Upper lobe of left lung (tissue), 6 donors: ENCODE measurements around the gene TLN1. TPM values are rescaled to one million over a fixed set of nuclear protein-coding genes. Genes with fewer than 3 reads are reported as not detected.

Source experiments
- ATAC-seq, 2 donors: fragments of 200-7000 bp; cut with Tn5 transposase; one replicate each; pipeline ENCODE4 v1.9.1; 2022; ENCODE audit warnings: mild to moderate bottlenecking in 2 of 2, moderate library complexity in 2 of 2; ENCODE audit not compliant: low FRiP score in 2 of 2
- DNase-seq, 2 donors: peaks; one replicate each; pipeline ENCODE4 v3.0.0-alpha.2; 2019 to 2020
- H3K27ac ChIP-seq, 4 donors: fragments of 200-600 bp; sonication (generic); one replicate each; pipeline ENCODE4 v1.5.1; 2016 to 2019
- H3K27me3 ChIP-seq, 4 donors: fragments of 200-600 bp; sonication (generic); one replicate each; pipeline ENCODE4 v1.5.1; 2017 to 2019
- H3K36me3 ChIP-seq, 4 donors: fragments of 200-600 bp; sonication (generic); one replicate each; pipeline ENCODE4 v1.5.1; 2016 to 2019
- H3K4me1 ChIP-seq, 4 donors: fragments of 200-600 bp; sonication (generic); one replicate each; pipeline ENCODE4 v1.5.1; 2018 to 2019
- H3K4me3 ChIP-seq, 4 donors: fragments of 200-600 bp; sonication (generic); one replicate each; pipeline ENCODE4 v1.5.1; 2017 to 2019; ENCODE audit warnings: mild to moderate bottlenecking in 2 of 4, moderate library complexity in 1 of 4
- H3K9me3 ChIP-seq, 4 donors: fragments of 200-600 bp; sonication (generic); one replicate each; pipeline ENCODE4 v1.5.1; 2018 to 2019
- EP300 ChIP-seq, 4 donors: sonication (generic); formaldehyde crosslinking; IDR thresholded peaks; one replicate each; pipeline ENCODE4 v1.5.1; 2017; ENCODE audit warnings: antibody characterized with exemption in 4 of 4, control low read depth in 2 of 4
- POLR2A ChIP-seq, 4 donors: fragments of 450-650 bp; IDR thresholded peaks; one replicate each; pipeline ENCODE4 v1.5.1; 2016 to 2017; ENCODE audit warnings: antibody characterized with exemption in 4 of 4, mild to moderate bottlenecking in 2 of 4
- POLR2AphosphoS5 ChIP-seq, 2 donors: sonication (generic); formaldehyde crosslinking; IDR thresholded peaks; one replicate each; pipeline ENCODE4 v1.5.1; 2017; ENCODE audit warnings: antibody characterized with exemption in 2 of 2
- WGBS, 2 donors: methylation state at CpG; one replicate each; pipeline ENCODE4 v1.1.5; 2017 to 2018; 5-methylcytosine and 5-hydroxymethylcytosine counted together
- total RNA-seq, 6 donors: library from RNA; depleted of rRNA in 4 of 6; stranded (reverse); fragments of >200 nt in 4 of 6; gene quantifications; one replicate each; pipeline versions ENCODE4 v1.1.0 to v1.2.1, GENCODE V29; 2016 to 2021
- TF ChIP-seq, protein P1 (sequence below), 6 experiments: fragments of 450-650 bp in 4 of 6; fragments of 200-600 bp in 2 of 6; sonication (generic) in 2 of 6; IDR thresholded peaks; one replicate each; pipeline ENCODE4 v1.5.1; 2016 to 2019; ENCODE audit warnings: antibody characterized with exemption in 6 of 6
- donor health status: DM: no; HTN: no; CAD: no; lungs with moderate emphysema.
- donor health status: DM: no; HTN: yes; CAD: no; lungs with severe emphysema.

TLN1 gene
- total RNA-seq, 6 donors from 2014 or later: 237 to 557 (median 325) TPM

DNA sequence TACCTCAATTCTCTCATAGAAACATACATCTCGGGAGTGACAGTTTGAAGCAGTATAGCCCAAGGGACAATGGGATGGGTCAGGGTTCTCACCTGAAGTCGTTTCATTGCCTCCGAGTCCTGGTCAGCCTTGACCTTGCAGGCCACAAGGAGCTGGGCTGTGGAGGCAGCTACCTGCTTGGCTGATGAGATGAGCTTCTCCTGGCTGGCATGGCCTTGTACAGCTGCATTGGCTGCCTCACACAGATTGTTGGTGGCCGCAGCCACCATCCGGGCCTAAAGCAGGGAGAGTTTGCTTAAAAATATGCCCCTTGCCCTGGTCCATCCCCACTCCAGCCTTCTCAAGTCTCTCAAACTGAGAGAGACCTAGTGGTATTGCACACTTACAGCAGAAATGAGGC lies 33.8 kb downstream of the TLN1 start:
- Histone ChIP-seq H3K4me1 (peaks cover 8 to 33% (median 20%) of the 10 kb centered on the region in 4 donors), H3K4me3 (no peak overlapping the region), H3K9me3 (no peaks in the 10 kb centered on the region), H3K36me3 (peaks cover 54 to 77% (median 71%) of the 10 kb centered on the region in 4 donors), H3K27me3 (no peaks in the 10 kb centered on the region), H3K27ac (peak overlapping the region; percentile 66 to 83 (median 79))
- ATAC-seq (no peak), DNase-seq (no peak)
- 90 to 97% methylated on average over 2 to 5 of the region's 5 CpGs for WGBS, 2 donors
- no peak for TF ChIP-seq EP300 (IDR thresholded peaks at IDR 0.05)
- no peak for TF ChIP-seq POLR2A (IDR thresholded peaks at IDR 0.05)
- no peak for TF ChIP-seq POLR2AphosphoS5 (IDR thresholded peaks at IDR 0.05)
- TF ChIP-seq, protein P1, sequence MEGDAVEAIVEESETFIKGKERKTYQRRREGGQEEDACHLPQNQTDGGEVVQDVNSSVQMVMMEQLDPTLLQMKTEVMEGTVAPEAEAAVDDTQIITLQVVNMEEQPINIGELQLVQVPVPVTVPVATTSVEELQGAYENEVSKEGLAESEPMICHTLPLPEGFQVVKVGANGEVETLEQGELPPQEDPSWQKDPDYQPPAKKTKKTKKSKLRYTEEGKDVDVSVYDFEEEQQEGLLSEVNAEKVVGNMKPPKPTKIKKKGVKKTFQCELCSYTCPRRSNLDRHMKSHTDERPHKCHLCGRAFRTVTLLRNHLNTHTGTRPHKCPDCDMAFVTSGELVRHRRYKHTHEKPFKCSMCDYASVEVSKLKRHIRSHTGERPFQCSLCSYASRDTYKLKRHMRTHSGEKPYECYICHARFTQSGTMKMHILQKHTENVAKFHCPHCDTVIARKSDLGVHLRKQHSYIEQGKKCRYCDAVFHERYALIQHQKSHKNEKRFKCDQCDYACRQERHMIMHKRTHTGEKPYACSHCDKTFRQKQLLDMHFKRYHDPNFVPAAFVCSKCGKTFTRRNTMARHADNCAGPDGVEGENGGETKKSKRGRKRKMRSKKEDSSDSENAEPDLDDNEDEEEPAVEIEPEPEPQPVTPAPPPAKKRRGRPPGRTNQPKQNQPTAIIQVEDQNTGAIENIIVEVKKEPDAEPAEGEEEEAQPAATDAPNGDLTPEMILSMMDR (IDR thresholded peaks at IDR 0.05): no peak

DNA sequence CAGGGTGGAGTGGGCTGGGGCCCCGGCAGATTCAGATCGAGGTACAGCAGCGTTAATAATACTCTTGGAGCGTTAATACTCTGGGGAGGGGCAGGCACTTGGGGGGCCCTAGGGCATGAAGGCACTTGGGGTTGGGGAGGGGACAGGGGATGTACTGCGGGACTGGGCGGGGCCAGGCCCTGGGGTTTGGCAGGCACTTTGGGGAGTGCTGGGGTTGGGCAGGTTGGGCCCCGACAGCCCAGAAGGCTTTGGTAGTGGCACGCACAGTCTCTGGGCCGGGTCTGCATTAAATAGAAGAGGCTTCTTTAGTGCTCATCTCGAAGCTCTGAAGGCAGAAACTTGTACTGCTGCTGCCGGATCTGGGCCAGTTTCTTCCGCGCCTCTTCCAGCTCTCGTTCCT lies 34.5 kb downstream of the TLN1 start:
- TF ChIP-seq POLR2A (IDR thresholded peaks at IDR 0.05) (no peak), POLR2AphosphoS5 (IDR thresholded peaks at IDR 0.05) (no peak), EP300 (IDR thresholded peaks at IDR 0.05) (no peak)
- TF ChIP-seq, protein P1 (IDR thresholded peaks at IDR 0.05): no peak
- peak in 1 of 2 donors; percentile 60 for DNase-seq
- peak overlapping the region; percentile 66 to 83 (median 79) for H3K27ac ChIP-seq
- no peaks in the 10 kb centered on the region for H3K9me3 ChIP-seq
- peak; percentile 19 to 27 for ATAC-seq
- WGBS, 2 donors: 79 to 85% methylated on average over 14 of the region's 14 CpGs
- H3K36me3 ChIP-seq: peaks cover 47 to 70% (median 64%) of the 10 kb centered on the region in 4 donors
- no peak overlapping the region for H3K4me3 ChIP-seq
- no peaks in the 10 kb centered on the region for H3K27me3 ChIP-seq
- H3K4me1 ChIP-seq: peaks cover 8 to 33% (median 20%) of the 10 kb centered on the region in 4 donors

DNA sequence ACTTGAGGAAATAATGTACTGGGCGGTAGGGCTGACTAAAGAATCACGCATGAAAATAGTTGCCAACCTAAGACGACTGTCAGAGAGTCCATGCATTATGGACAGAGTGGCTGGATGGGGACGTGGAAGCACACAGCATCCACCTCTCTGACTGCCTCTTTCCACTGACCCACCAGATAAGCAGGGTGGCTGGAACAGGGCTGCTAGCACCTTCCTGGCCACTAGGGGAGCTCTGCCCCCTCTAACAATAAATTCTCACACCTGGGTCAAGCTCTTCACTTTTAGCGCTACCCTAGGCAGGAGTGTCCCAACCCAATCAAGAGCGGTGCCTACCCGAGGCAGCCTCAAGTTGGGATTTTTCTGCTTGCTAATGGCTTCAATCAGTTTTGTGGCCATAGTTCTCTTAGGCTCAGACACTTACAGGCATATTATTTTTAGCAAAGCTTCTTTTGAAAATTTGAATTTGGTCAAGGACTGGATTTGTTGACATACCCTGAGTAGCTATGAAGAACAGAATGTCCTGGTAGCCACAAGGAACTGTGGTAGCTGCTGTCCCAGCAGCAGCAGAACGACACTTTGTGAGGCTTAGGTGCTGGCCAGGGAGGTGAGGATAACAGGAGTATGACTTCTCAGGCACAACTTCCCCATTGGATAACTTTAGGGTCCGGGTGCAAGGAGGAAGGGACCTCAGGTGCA lies 35.3 kb downstream of the TLN1 start:
- Histone ChIP-seq H3K9me3 (no peaks in the 10 kb centered on the region), H3K4me3 (no peak overlapping the region), H3K4me1 (peaks cover 8 to 33% (median 21%) of the 10 kb centered on the region in 4 donors), H3K27ac (peak overlapping the region; percentile 66 to 83 (median 79)), H3K36me3 (peaks cover 44 to 61% (median 55%) of the 10 kb centered on the region in 4 donors), H3K27me3 (no peaks in the 10 kb centered on the region)
- DNase-seq (peak in 1 of 2 donors; percentile 71), ATAC-seq (peak; percentile 81 to 89)
- TF ChIP-seq POLR2A (IDR thresholded peaks at IDR 0.05) (no peak), EP300 (IDR thresholded peaks at IDR 0.05) (peak in 2 of 4 donors; percentile 75 to 87), POLR2AphosphoS5 (IDR thresholded peaks at IDR 0.05) (peak; percentile 15 to 65)
- TF ChIP-seq, protein P1 (IDR thresholded peaks at IDR 0.05): peak; percentile 79 to 92 (median 88)
- 39 to 42% methylated on average over 9 of the region's 9 CpGs for WGBS, 2 donors

DNA sequence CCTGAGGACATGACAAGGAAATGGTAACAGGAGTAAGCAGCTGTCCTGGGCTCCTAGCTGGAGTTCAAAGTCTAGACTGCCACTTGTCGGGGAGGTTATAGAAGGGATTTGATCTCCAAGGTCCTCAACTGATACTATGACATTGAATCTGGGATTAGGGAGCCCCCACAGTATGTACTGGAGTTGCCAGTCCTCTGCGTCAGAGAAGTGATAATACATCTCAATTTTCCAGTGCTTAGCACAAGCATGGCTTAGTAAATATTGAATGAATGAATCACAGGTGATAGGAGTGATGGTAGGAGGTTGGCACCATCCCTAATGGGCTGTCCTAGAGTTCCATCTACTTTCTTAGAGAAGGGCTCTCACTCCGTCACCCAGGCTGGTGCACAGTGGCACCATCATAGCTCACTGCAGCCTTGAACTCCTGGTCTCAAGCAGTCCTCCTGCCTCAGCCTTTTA lies 36.0 kb downstream of the TLN1 start:
- H3K27ac ChIP-seq: peak overlapping the region; percentile 66 to 83 (median 79)
- ATAC-seq (no peak), DNase-seq (no peak)
- peaks cover 12 to 36% (median 26%) of the 10 kb centered on the region in 4 donors for H3K4me1 ChIP-seq
- no peak overlapping the region for H3K4me3 ChIP-seq
- peaks cover 37 to 55% (median 48%) of the 10 kb centered on the region in 4 donors for H3K36me3 ChIP-seq
- TF ChIP-seq POLR2AphosphoS5 (IDR thresholded peaks at IDR 0.05): no peak
- no peak for TF ChIP-seq EP300 (IDR thresholded peaks at IDR 0.05)
- no peak for TF ChIP-seq POLR2A (IDR thresholded peaks at IDR 0.05)
- TF ChIP-seq, protein P1 (IDR thresholded peaks at IDR 0.05): no peak
- H3K9me3 ChIP-seq: no peaks in the 10 kb centered on the region
- H3K27me3 ChIP-seq: no peaks in the 10 kb centered on the region
- WGBS, 2 donors: 86 to 98% methylated on average over 3 of the region's 3 CpGs
